PC-3 (cell line): ENCODE results near the gene SPARCL1. TPM values are rescaled to one million over a fixed set of nuclear protein-coding genes. Genes with fewer than 3 reads are reported as not detected.
A peak's percentile ranks its signal among the peaks of the same experiment; 100 is the strongest.
"Not testable (repeated sequence)": the region's sequence is repeated elsewhere in the genome, so short reads cannot be mapped to it uniquely, and the experiment has no call there.

ENCODE experiments used
- ATAC-seq: fragments of 200-7000 bp; cut with Tn5 transposase; 2 replicates; pipeline ENCODE4 v1.9.1; 2020; ENCODE audit warnings: mild to moderate bottlenecking, moderate library complexity
- BruUV-seq: library from RNA; stranded (reverse); fragments of 400-500 nt; replicated peaks from 2 replicates; lab custom pipeline; 2021; lab: Mats Ljungman, UMichigan
- CTCF ChIA-PET: fragments of 300-600 bp; sonication (Branson Sonifier 250); formaldehyde crosslinking; loops from one replicate; lab custom pipeline; 2022; ENCODE audit warnings: antibody characterized with exemption; lab: Charles Lee
- POLR2A ChIA-PET: fragments of 300-600 bp; sonication (Branson Sonifier 250); formaldehyde crosslinking; loops from one replicate; lab custom pipeline; 2022; ENCODE audit warnings: antibody characterized with exemption; ENCODE audit not compliant: unreplicated experiment; lab: Charles Lee
- DNase-seq: peaks from one replicate; pipeline ENCODE4 v3.0.0-alpha.2; 2015
- H2AFZ ChIP-seq: fragments of 300-600 bp; sonication (generic); 2 replicates; pipeline ENCODE4 v1.6.0; 2016; ENCODE audit warnings: antibody characterized with exemption, low read length
- H3F3A ChIP-seq: fragments of 300-600 bp; sonication (generic); one replicate; pipeline ENCODE4 v1.6.0; 2017; ENCODE audit warnings: antibody characterized with exemption, low read length, control low read depth, mild to moderate bottlenecking; ENCODE audit not compliant: unreplicated experiment
- H3K27ac ChIP-seq: fragments of 300-600 bp; sonication (generic); 2 replicates; pipeline ENCODE4 v1.5.1; 2016; ENCODE audit warnings: mild to moderate bottlenecking, low read length
- H3K27me3 ChIP-seq: fragments of 300-600 bp; sonication (generic); 2 replicates; pipeline ENCODE4 v1.6.1; 2016; ENCODE audit warnings: low read length, mixed read lengths
- H3K36me3 ChIP-seq: fragments of 300-600 bp; sonication (generic); 2 replicates; pipeline ENCODE4 v1.6.1; 2016; ENCODE audit warnings: low read depth, mixed run types, low read length, mixed read lengths
- H3K4me1 ChIP-seq: fragments of 300-600 bp; sonication (generic); 2 replicates; pipeline ENCODE4 v1.5.1; 2016; ENCODE audit warnings: low read length; ENCODE audit not compliant: insufficient read depth
- H3K4me2 ChIP-seq: fragments of 300-600 bp; sonication (generic); 2 replicates; pipeline ENCODE4 v1.6.0; 2016; ENCODE audit warnings: low read length
- H3K4me3 ChIP-seq: fragments of 300-600 bp; sonication (generic); 2 replicates; pipeline ENCODE4 v1.5.1; 2016; ENCODE audit warnings: mild to moderate bottlenecking, low read length, mixed read lengths
- H3K79me2 ChIP-seq: fragments of 300-600 bp; sonication (generic); 2 replicates; pipeline ENCODE4 v1.6.1; 2017; ENCODE audit warnings: low read length, mixed read lengths
- H3K9ac ChIP-seq: fragments of 300-600 bp; sonication (generic); 2 replicates; pipeline ENCODE4 v1.6.0; 2016; ENCODE audit warnings: mild to moderate bottlenecking, low read length
- H3K9me2 ChIP-seq: fragments of 300-600 bp; sonication (generic); replicated peaks from 2 replicates; pipeline ENCODE4 v1.6.1; 2016; ENCODE audit warnings: mixed run types, low read length, mixed read lengths
- H3K9me3 ChIP-seq: fragments of 300-600 bp; sonication (generic); 2 replicates; pipeline ENCODE4 v1.6.1; 2016; ENCODE audit warnings: low read length, mixed read lengths
- H4K20me1 ChIP-seq: fragments of 300-600 bp; sonication (generic); 2 replicates; pipeline ENCODE4 v1.6.1; 2016; ENCODE audit warnings: low read length, mixed read lengths
- CTCF ChIP-seq: fragments of 300-600 bp; sonication (generic); conservative IDR thresholded peaks from 2 replicates; pipeline ENCODE4 v1.5.1; 2017; ENCODE audit warnings: antibody characterized with exemption, low read depth, mild to moderate bottlenecking, low read length
- EZH2 ChIP-seq: fragments of 300-600 bp; sonication (generic); IDR thresholded peaks from one replicate; pipeline ENCODE4 v1.6.1; 2017; ENCODE audit warnings: antibody characterized with exemption, mild to moderate bottlenecking, low read length; ENCODE audit not compliant: unreplicated experiment
- EZH2phosphoT487 ChIP-seq: fragments of 300-600 bp; sonication (generic); IDR thresholded peaks from 2 replicates; pipeline ENCODE4 v1.6.1; 2018; ENCODE audit warnings: mild to moderate bottlenecking, antibody characterized with exemption, low read length, borderline replicate concordance
- intact Hi-C: fragments of 100-400 bp; cut with micrococcal nuclease; formaldehyde crosslinking; loops from 2 replicates; pipeline ENCODE4 v1.9.0; 2023
- total RNA-seq: library from RNA; depleted of rRNA; stranded (reverse); fragments of >200 nt; gene quantifications from 2 replicates; pipeline ENCODE4 v1.2.3, GENCODE V29; 2014

Gene SPARCL1
- total RNA-seq, 1 experiment from 2014 or later: not detected

GRCh38 chr4:87427518-87427868, 101.7 kb downstream of the SPARCL1 start:
- ChIA-PET POLR2A (no interaction called here), CTCF (no interaction called here)
- intact Hi-C loops: no loop called here
- Histone ChIP-seq H2AFZ (no peak overlapping the region), H3K9me2 (no peaks in the 10 kb centered on the region), H3K9ac (no peak overlapping the region), H3K27ac (no peak overlapping the region), H3K27me3 (no peaks in the 10 kb centered on the region), H3K4me2 (no peak overlapping the region), H3K9me3 (no peaks in the 10 kb centered on the region), H3K4me3 (no peak overlapping the region), H3K36me3 (no peaks in the 10 kb centered on the region), H4K20me1 (no peaks in the 10 kb centered on the region), H3K4me1 (peaks cover 10% of the 10 kb centered on the region), H3K79me2 (peaks cover 94% of the 10 kb centered on the region), H3F3A (no peaks in the 10 kb centered on the region)
- ATAC-seq (no peak), DNase-seq (no peak)
- BruUV-seq: no TSS peak
- TF ChIP-seq EZH2phosphoT487: no peak
- no peak for TF ChIP-seq EZH2
- no peak for TF ChIP-seq CTCF

- Histone ChIP-seq H2AFZ (no peak overlapping the region), H3K4me1 (peaks cover 11% of the 10 kb centered on the region), H3K9me3 (no peaks in the 10 kb centered on the region), H3K9ac (no peak overlapping the region), H3K4me3 (no peak overlapping the region), H4K20me1 (no peaks in the 10 kb centered on the region), H3K27me3 (no peaks in the 10 kb centered on the region), H3K79me2 (peaks cover 89% of the 10 kb centered on the region), H3F3A (no peaks in the 10 kb centered on the region), H3K4me2 (no peak overlapping the region), H3K9me2 (no peaks in the 10 kb centered on the region), H3K27ac (no peak overlapping the region), H3K36me3 (no peaks in the 10 kb centered on the region)
- DNase-seq: no peak
- ChIA-PET CTCF (no interaction called here), POLR2A (no interaction called here)
- ATAC-seq: no peak
- TF ChIP-seq EZH2phosphoT487 (no peak), EZH2 (no peak), CTCF (no peak)
- intact Hi-C loops: no loop called here
- no TSS peak for BruUV-seq
These were observed 102.2 kb downstream of the SPARCL1 start for GRCh38 chr4:87426865-87427517.

GRCh38 chr4:87425711-87426110, 103.5 kb downstream of the SPARCL1 start:
- Histone ChIP-seq H3K4me1 (peaks cover 15% of the 10 kb centered on the region), H3K27me3 (no peaks in the 10 kb centered on the region), H3K79me2 (peaks cover 76% of the 10 kb centered on the region), H4K20me1 (no peaks in the 10 kb centered on the region), H3K4me3 (no peak overlapping the region), H3F3A (no peaks in the 10 kb centered on the region), H3K36me3 (no peaks in the 10 kb centered on the region), H3K9me2 (no peaks in the 10 kb centered on the region), H3K4me2 (no peak overlapping the region), H2AFZ (no peak overlapping the region), H3K9ac (no peak overlapping the region), H3K9me3 (no peaks in the 10 kb centered on the region), H3K27ac (no peak overlapping the region)
- TF ChIP-seq CTCF (no peak), EZH2phosphoT487 (no peak), EZH2 (no peak)
- no TSS peak for BruUV-seq
- DNase-seq (no peak), ATAC-seq (no peak)
- ChIA-PET POLR2A (no interaction called here), CTCF (no interaction called here)
- intact Hi-C loops: no loop called here

- BruUV-seq, H3K9me3 ChIP-seq, intact Hi-C loops, H3K9ac ChIP-seq, H3F3A ChIP-seq, H3K27ac ChIP-seq, H2AFZ ChIP-seq, H3K36me3 ChIP-seq, H4K20me1 ChIP-seq, H3K27me3 ChIP-seq, POLR2A ChIA-PET, DNase-seq, H3K9me2 ChIP-seq, CTCF ChIA-PET, ATAC-seq: not testable (repeated sequence)
- peaks cover 28% of the 10 kb centered on the region for H3K4me1 ChIP-seq
- peak overlapping the region; percentile 87 for H3K4me3 ChIP-seq
- H3K4me2 ChIP-seq: peak overlapping the region; percentile 80
- H3K79me2 ChIP-seq: peaks cover 63% of the 10 kb centered on the region
These were observed 105.1 kb downstream of the SPARCL1 start for GRCh38 chr4:87424099-87424543.
